HepG2 (cell line): ENCODE measurements around the gene RALB. TPM values are rescaled to one million over a fixed set of nuclear protein-coding genes. Genes with fewer than 3 reads are reported as not detected.

Experiments
- ATF7-NPFF ChIP-seq: sonication (generic); formaldehyde crosslinking; IDR thresholded peaks from 2 replicates; pipeline ENCODE4 v1.8.1; 2023; ENCODE audit warnings: mild to moderate bottlenecking, low read depth, missing genetic modification reagents, moderate library complexity
- CHD4 ChIP-seq: fragments of 200-600 bp; sonication (generic); IDR thresholded peaks from 2 replicates; pipeline ENCODE4 v1.7.0; 2017; ENCODE audit warnings: mild to moderate bottlenecking, low read length, borderline replicate concordance
- DNMT1 ChIP-seq: sonication (generic); formaldehyde crosslinking; IDR thresholded peaks from 2 replicates; pipeline ENCODE4 v1.5.1; 2020; ENCODE audit warnings: mild to moderate bottlenecking, missing genetic modification reagents
- HOXA3 ChIP-seq: sonication (generic); formaldehyde crosslinking; IDR thresholded peaks from 2 replicates; pipeline ENCODE4 v1.5.0; 2020; ENCODE audit warnings: missing genetic modification reagents
- JUN ChIP-seq: sonication (generic); formaldehyde crosslinking; IDR thresholded peaks from 2 replicates; pipeline ENCODE4 v1.4.0; 2020; ENCODE audit warnings: mild to moderate bottlenecking, missing genetic modification reagents
- MIXL1 ChIP-seq: IDR thresholded peaks from 2 replicates; pipeline ENCODE4 v1.6.1; 2016
- PAWR ChIP-seq: sonication (generic); formaldehyde crosslinking; IDR thresholded peaks from 2 replicates; pipeline ENCODE4 v1.4.0; 2020; ENCODE audit warnings: missing genetic modification reagents, mild to moderate bottlenecking, borderline replicate concordance
- REPIN1 ChIP-seq: sonication (generic); formaldehyde crosslinking; IDR thresholded peaks from 2 replicates; pipeline ENCODE4 v1.8.0; 2022; ENCODE audit warnings: missing genetic modification reagents, low read depth, mild to moderate bottlenecking, borderline replicate concordance
- RXRA ChIP-seq: sonication (generic); formaldehyde crosslinking; IDR thresholded peaks from 2 replicates; pipeline ENCODE4 v1.5.1; 2020; ENCODE audit warnings: missing genetic modification reagents
- SOX6 ChIP-seq, 2 experiments: fragments of 450-650 bp in 1 of 2; sonication (generic) in 1 of 2; formaldehyde crosslinking in 1 of 2; IDR thresholded peaks; 2 replicates each; pipeline versions ENCODE4 v1.4.0 to v1.6.1; 2017 to 2020; ENCODE audit warnings: antibody characterized with exemption in 1 of 2, mild to moderate bottlenecking in 1 of 2, missing genetic modification reagents in 1 of 2
- TEAD3 ChIP-seq: optimal IDR thresholded peaks from 2 replicates; pipeline ENCODE3; 2016; ENCODE audit warnings: borderline replicate concordance
- ZFX ChIP-seq: sonication (generic); formaldehyde crosslinking; IDR thresholded peaks from 2 replicates; pipeline ENCODE4 v1.4.0; 2020; ENCODE audit warnings: mild to moderate bottlenecking, low read depth, missing genetic modification reagents, moderate library complexity
- ZNF276 ChIP-seq: sonication (generic); formaldehyde crosslinking; IDR thresholded peaks from 2 replicates; pipeline ENCODE4 v1.4.0; 2020; ENCODE audit warnings: mild to moderate bottlenecking, low read depth, missing genetic modification reagents
- ZNF281 ChIP-seq: sonication (generic); formaldehyde crosslinking; IDR thresholded peaks from 2 replicates; pipeline ENCODE4 v1.4.0; 2020; ENCODE audit warnings: missing genetic modification reagents, borderline replicate concordance
- ZNF317 ChIP-seq: sonication (generic); formaldehyde crosslinking; IDR thresholded peaks from 2 replicates; pipeline ENCODE4 v1.5.0; 2020; ENCODE audit warnings: mild to moderate bottlenecking, missing genetic modification reagents
- ZNF451 ChIP-seq: sonication (generic); formaldehyde crosslinking; IDR thresholded peaks from 2 replicates; pipeline ENCODE4 v1.5.0; 2020; ENCODE audit warnings: mild to moderate bottlenecking, missing genetic modification reagents
- ZNF687 ChIP-seq: sonication (generic); formaldehyde crosslinking; IDR thresholded peaks from 2 replicates; pipeline ENCODE4 v1.5.1; 2020; ENCODE audit warnings: mild to moderate bottlenecking, missing genetic modification reagents, moderate library complexity
- ZNF839 ChIP-seq: sonication (generic); formaldehyde crosslinking; IDR thresholded peaks from 2 replicates; pipeline ENCODE4 v1.4.0; 2020; ENCODE audit warnings: missing genetic modification reagents, mild to moderate bottlenecking, borderline replicate concordance
- ZSCAN12 ChIP-seq: sonication (generic); formaldehyde crosslinking; IDR thresholded peaks from 2 replicates; pipeline ENCODE4 v1.9.0; 2021; ENCODE audit warnings: mild to moderate bottlenecking, missing genetic modification reagents
- ZSCAN30 ChIP-seq: sonication (generic); formaldehyde crosslinking; IDR thresholded peaks from 2 replicates; pipeline ENCODE4 v1.5.0; 2020; ENCODE audit warnings: mild to moderate bottlenecking, missing genetic modification reagents
- polyA plus RNA-seq, 8 experiments: library from polyadenylated mRNA; depleted of rRNA in 3 of 8; stranded (reverse) in 7 of 8; unstranded in 1 of 8; fragments of >200 nt; fragmentation: Illumina TruSeq in 4 of 8; extraction: Trizol in 4 of 8; gene quantifications; 2 replicates each; pipeline versions ENCODE4 v1.2.1 to v1.2.3, GENCODE V29; 2011 to 2016; ENCODE audit warnings: low read depth in 4 of 8, missing spikeins in 1 of 8, mixed read lengths in 1 of 8; ENCODE audit not compliant: insufficient read depth in 1 of 8
- total RNA-seq, 5 experiments: library from RNA; depleted of rRNA; stranded (reverse); fragments of >200 nt; fragmentation: Illumina TruSeq; extraction: Trizol; gene quantifications; 2 replicates each; pipeline ENCODE4 v1.2.3, GENCODE V29; 2016; ENCODE audit warnings: low read depth in 1 of 5

RALB gene
- total and polyA plus RNA-seq, 2 of the 13 experiments (the other 11 are each of a cell fraction or from before 2014, with no cell fraction given) = 37.8 to 43.2 TPM

- TF ChIP-seq RXRA (CRISPR knock-in tag) (peak; percentile 31; the same call in 1 of the 2 replicates), TEAD3 (peak; percentile 5), CHD4 (no peak), ZFX (CRISPR knock-in tag) (peak; percentile 25; the same call in 1 of the 2 replicates), ZSCAN30 (CRISPR knock-in tag) (no peak), ZNF317 (CRISPR knock-in tag) (0 out of 2 replicates have a peak, but pooled peaks have one; percentile 28), ZSCAN12 (no peak), REPIN1 (CRISPR knock-in tag) (0 out of 2 replicates have a peak, but pooled peaks have one; percentile 22), ZNF276 (CRISPR knock-in tag) (0 out of 2 replicates have a peak, but pooled peaks have one; percentile 45), ATF7-NPFF (0 out of 2 replicates have a peak, but pooled peaks have one; percentile 19), ZNF451 (CRISPR knock-in tag) (no peak), PAWR (no peak), SOX6 (IDR thresholded peaks at IDR 0.05) (no peak), SOX6 (CRISPR knock-in tag; IDR thresholded peaks at IDR 0.05) (0 out of 2 replicates have a peak, but pooled peaks have one; percentile 15), ZNF281 (CRISPR knock-in tag) (no peak), MIXL1 (CRISPR knock-in tag) (no peak), ZNF687 (peak; percentile 51), ZNF839 (CRISPR knock-in tag) (no peak), DNMT1 (CRISPR knock-in tag) (no peak), HOXA3 (CRISPR knock-in tag) (peak; percentile 35; the same call in 1 of the 2 replicates), JUN (CRISPR knock-in tag) (no peak)
Measured at GRCh38 chr2:120230515-120231471, 21.9 kb upstream of the RALB start (continued).
